Forelimb muscle (tissue), 1 donor: Measurements from ENCODE around the gene ZBED4. TPM values are rescaled to one million over a fixed set of nuclear protein-coding genes. Genes with fewer than 3 reads are reported as not detected.
"Not testable (repeated sequence)": the region's sequence is repeated elsewhere in the genome, so short reads cannot be mapped to it uniquely, and the experiment has no call there.

Experiments used
- DNase-seq: peaks from one replicate; pipeline ENCODE4 v3.0.0-alpha.2; 2013; ENCODE audit warnings: low read depth
- polyA plus RNA-seq: library from polyadenylated mRNA; unstranded; fragments of 120-200 nt; gene quantifications from one replicate; pipeline ENCODE4 v1.2.1, GENCODE V29; 2013; ENCODE audit not compliant: insufficient read length

ZBED4 gene, protein sequence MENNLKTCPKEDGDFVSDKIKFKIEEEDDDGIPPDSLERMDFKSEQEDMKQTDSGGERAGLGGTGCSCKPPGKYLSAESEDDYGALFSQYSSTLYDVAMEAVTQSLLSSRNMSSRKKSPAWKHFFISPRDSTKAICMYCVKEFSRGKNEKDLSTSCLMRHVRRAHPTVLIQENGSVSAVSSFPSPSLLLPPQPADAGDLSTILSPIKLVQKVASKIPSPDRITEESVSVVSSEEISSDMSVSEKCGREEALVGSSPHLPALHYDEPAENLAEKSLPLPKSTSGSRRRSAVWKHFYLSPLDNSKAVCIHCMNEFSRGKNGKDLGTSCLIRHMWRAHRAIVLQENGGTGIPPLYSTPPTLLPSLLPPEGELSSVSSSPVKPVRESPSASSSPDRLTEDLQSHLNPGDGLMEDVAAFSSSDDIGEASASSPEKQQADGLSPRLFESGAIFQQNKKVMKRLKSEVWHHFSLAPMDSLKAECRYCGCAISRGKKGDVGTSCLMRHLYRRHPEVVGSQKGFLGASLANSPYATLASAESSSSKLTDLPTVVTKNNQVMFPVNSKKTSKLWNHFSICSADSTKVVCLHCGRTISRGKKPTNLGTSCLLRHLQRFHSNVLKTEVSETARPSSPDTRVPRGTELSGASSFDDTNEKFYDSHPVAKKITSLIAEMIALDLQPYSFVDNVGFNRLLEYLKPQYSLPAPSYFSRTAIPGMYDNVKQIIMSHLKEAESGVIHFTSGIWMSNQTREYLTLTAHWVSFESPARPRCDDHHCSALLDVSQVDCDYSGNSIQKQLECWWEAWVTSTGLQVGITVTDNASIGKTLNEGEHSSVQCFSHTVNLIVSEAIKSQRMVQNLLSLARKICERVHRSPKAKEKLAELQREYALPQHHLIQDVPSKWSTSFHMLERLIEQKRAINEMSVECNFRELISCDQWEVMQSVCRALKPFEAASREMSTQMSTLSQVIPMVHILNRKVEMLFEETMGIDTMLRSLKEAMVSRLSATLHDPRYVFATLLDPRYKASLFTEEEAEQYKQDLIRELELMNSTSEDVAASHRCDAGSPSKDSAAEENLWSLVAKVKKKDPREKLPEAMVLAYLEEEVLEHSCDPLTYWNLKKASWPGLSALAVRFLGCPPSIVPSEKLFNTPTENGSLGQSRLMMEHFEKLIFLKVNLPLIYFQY
- polyA plus RNA-seq = 12.0 TPM

DNA sequence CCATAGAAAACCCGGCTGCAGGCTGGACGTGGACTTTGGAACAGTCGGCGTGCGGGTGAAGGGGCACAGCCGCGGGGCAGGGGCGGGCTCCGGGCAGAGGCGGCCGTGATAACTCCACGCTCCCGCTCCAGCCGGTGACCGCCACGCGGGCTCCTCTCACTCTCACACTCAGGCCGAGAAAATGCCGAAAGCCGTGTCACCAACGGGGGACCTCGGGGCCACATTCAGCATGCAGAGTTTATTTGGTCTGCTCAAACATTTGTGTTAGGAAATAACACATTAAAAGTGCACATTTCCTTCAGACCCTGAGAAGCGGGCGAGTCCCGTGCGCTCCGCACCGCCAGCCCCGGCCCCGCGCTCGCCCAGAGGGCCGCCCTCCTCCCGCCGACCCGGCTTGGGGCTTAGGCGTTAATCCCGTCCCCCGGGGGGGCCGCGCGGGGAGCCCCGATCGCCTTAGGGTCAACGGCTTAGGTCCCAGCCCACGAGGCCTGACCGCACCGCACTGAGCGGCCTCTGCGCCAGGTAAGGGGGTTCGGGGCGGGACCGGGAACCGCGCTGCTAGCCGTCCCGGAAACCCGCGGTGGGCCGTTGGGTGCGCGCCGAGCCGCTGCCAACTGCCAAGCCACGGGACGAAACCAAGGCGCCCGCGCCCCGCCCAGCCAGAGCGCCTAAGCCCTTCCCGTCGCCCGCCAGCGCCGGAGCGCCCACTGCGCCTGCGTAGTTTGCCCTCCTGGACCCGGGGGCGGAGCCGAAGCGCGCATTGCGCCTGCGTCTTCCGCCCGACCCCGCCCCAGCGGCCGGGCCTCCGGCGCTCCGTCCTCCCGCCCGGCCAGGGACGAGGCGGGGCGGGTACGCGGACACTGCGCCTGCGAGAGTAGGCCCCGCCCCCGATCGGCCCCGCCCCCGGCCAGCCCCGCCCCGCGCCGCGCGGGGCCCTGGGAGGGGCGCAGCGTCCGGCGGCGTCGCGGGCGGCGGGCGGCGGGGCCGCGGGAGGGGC is at the start of gene ZBED4:
ZBED4 (plus strand) TSS at position 947 of the 997 bp plus-strand sequence. CDS start 29,819 bp downstream, outside the sequence.
- peak; percentile 86 for DNase-seq

DNA sequence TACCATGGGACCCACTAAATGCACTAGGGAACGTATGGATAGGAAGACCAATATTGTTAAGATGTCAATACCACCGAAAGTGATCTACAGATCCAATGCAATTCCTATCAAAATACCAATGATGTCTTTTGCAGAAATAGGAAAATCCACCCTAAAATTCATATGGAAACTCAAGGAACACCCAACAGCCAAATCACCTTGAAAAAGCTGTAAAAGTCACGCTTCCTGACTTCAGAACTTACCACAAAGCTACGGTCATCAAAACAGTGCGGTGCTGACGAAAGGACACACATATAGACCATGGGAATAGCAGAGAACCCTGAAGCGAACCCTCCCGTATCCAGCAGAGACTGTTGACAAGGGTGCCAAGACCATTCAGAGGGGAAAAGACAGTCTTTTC is 46.5 kb upstream of the ZBED4 start:
- no peak for DNase-seq

DNA sequence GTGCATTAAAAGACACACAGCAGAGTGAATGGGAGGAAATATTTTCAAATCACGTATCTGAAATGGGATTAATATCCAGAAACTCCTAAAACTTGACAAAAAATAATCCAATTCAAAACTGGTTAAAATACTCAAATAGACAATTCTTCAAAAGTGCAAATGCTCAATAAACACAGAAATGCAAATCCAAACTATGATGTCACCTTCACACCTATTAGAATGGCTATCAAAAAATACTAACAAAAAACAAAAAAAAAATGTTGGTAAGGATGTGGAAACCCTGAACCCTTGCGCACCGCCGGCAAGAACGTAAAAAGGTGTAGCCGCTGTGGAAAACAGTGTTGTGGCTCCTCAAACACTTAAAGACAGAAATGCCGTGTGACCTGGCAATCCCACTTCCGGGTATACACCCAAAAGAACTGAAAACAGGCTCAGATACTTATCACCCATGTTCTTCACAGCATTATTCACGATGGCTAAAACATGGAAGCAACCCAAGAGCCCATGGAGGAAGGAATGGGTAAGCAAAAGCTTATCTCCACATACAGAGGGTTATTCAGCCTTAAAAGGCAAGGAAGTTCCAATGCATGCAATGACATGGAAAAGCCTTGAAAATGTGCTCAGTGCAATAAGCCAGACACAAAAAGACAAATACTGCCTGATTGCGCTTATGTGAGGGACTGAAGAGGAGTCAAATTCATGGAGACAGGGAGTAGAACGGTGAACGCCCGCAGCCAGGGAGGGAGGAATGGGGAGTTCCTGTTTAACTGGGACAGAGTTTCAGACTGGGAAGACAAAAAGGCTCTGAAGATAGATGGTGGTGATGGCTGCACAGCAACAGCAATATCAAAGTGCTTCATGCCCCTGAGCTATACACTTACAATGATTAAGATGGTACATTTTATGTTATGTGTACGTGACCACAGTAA is 45.6 kb upstream of the ZBED4 start:
- no peak for DNase-seq

DNA sequence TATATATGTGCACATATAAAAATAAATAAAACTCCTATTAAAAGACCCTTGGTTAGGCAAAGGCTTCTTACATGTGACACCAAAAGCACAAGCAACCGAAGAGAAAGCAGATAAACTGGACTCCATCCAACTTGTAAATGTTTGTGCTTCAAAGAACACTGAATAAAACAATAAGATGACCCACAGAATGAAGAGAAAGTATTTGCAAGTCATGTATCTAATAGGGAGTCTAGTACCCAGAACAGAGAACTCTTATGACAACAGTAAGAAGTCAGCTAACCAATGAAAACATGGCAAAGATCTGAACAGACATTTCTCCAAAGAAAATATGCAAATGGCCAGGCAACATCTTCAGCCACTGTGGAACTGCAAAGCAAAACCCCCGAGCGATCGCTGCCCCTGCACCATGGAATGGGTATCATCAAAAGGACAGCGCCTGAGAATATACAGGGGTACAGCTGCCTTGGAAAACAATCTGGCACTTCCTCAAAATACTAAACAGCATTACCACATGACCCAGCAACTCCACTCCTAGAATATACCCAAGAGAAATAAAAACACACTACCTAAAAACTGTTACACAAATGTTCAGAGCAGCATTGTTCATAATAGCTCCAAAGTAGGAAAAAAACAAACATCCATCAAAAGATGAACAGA is 43.2 kb upstream of the ZBED4 start:
- no peak for DNase-seq

DNA sequence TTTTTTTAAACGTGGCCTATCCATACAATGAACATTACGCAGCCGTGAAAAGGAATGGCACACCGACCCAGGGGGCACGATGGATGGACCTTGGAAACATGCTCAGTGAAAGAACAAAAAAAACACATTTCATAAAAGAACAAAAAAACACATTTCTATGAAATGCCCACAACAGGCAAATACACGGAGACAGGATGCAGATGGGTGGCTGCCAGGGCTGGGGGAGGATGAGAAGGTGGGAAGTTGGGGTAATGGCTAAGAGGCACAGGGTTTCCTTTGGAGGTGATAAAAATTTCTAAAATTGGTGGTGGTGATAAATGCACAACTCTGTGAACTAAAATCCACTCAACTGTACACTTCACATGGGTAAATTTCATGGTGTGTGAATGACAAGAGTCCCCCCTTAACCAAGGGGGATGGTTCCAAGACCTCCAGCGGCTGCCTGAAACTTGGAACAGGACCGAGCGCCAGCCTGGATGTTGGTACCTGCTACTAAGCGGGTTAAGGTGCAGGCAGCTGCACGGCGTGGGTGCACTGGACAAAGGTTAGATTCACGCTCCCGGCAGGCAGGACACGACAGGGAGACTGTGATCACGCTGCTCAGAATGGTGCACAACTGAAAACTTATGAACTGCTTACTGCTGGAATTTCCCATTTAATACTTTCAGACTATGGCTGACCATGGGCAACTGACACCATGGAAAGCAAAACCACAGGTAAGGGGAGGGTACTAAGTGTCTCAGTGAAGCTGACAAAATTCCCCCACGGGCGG is 42.4 kb upstream of the ZBED4 start:
- DNase-seq = no peak

DNA sequence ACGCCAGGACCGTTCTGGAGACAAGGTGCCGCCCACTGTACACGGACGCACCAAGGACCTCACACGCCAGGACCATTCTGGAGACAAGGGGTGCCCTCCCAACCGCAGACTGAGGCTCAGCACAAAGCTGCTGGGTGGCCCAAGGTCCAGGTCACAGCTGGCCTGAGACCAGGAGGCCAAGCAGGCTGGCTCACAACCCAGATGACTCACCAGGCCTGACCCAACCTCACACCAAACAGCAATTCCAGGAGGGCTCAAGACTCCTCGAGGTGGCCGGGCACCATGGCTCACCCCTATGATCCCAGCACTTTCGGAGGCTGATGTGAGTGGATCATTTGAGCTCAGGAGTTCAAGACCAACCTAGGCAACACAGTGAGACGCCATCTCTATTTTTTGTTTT is 40.8 kb upstream of the ZBED4 start:
- DNase-seq = no peak

DNA sequence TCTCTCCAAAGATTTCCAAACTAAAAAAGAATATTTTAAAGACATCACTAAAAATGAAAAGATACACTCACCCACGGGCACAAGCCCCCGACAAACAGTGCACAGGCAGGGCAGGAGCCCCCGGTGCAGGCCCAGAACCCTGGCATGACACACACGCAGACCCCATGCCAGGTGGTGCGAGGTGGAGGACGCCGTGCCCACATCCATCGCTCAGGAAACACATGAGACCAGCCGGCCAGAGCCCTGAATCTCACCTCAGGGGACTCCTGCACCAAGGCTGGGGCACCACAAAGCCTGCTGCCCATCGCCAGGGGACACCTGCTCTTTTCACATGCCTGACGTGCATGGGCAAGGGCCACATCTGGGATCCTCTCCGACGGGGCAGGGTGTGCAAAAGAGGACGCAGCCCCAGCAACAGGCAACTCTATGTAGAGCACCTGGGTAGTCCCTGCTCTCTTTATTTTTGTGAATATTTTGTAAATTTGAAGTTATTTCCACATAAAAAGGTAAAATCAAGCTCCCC is 39.4 kb upstream of the ZBED4 start:
- DNase-seq = no peak

DNA sequence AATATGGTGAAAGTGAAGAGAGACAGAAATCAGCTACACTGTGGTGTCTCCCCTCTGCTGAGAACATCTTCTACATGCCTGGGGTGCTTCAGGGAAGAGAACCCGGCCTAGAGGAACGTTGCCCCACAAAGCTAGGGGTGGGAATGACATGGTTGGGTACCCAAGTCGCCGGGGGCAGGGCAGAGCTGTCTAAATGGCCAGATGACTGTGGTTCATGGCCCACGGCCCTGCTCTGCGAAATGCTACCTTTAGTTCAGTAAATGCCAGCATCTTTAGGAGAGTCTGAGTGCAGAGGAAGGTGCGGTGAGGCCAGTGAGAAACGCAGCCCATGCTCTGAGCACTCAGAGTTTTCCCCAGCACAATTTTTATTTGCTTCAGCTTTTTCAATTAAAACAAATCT is 38.8 kb upstream of the ZBED4 start:
- no peak for DNase-seq

DNA sequence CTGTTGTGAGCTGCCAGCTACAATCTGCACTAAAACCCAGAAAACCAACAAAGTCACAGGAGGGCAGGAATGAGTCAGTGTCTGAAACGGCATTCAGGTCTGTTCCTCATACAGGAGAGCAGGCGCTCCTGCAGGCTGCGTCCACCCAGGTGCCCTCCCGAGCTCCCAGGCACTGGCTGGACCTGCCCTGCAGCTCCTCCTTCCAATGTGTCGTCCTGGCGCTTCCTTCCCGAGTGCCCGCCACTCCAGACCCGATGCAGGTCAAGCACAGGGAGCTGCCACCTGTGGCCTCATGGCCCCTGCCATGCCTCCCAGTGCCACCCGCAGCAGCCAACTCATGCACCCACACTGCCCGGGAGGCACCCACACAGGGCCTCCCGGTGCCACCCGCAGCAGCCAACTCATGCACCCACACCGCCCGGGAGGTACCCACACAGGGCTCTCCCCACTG is 38.0 kb upstream of the ZBED4 start:
- DNase-seq = no peak

DNA sequence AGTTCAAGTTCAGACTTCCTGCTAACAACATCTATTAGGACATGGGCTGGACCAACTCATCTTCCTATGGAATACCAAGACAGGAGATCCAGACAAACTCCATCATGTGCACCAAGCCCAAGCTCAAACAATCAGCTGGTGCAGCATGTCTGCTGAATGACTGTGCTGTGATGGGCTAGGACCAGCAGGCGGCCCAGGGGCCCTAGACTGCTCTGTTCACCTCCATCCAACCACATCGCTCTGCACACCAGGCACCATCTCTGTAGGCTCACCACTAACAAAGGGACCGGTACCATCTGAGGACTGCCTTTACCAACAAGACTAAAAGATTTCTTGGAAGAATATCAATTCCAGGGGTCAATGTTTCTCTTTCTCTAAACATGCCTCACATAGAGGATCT is 36.3 kb upstream of the ZBED4 start:
- DNase-seq = no peak

DNA sequence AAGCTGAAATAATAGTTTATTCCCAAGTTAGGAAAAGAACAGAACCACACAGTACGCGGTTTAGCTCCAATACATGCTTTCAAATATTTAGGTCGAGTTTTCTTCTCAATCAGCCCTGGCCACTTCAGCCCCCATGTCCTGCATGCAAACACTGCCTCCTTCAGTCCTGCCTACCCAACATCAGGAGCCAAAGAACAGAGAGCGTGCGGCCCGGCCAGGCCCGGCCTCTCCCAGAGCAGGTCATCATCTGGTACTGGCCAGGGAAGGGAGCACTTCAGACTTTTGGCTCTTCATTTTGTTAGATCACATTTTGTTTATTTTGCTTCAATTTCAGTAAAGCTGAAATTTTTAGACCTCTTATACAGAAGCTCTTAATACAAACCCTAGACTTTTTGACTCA is 32.7 kb upstream of the ZBED4 start:
- DNase-seq = no peak

DNA sequence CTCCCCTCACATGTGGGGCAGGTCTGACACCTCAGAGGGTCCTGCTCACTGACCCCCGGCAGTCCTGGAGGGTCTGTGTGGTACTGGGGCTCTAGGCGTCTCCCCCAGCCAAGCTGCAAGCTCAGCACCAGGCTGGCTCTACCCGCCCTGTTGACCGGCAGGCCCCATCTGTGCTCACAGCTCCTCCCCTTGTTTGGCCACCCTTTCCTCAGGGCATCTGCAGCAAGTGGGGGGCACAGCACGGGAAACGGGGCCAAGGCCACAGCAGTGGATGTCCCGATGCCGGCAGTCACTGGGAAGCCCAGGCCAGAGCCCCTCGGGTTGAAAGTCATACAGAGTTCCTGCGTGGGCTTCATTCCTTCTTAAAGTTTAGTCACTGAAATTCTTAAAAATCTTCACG is 31.9 kb upstream of the ZBED4 start:
- not testable (repeated sequence) for DNase-seq

DNA sequence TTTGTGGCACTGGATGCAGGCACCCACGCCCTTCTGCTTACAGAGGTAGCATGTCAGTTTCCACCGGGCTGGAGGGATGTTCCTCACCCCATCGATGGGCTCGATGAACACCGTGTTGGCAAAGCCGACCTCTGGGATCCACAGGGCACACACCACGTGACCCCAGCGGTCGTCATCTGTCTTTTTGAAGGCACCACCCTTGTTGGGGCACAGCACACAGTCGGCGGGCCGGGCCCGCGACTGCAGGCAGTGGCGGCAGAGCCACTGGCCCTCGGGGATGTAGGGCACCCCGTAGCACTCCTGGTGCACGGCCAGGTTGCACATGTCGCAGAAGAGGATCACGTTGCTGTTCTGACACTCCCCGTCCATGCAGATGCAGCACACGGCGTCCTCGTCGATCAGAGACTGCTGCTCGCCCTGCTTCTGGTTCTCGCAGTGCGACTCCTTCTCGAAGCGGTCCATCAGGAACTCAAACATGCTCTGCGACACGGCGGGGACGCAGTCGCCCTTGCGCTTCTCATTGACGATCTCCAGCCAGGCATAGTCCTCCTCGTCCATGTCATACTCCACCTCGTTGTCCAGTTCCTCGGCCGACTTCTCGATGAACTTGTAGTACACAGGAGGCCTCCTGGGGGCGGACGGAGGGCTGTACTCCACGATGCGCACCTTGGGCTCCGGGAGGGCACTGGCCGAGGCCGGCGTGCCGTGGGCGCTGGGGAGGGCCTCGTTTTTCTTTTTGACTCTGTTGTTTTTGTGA is 30.2 kb upstream of the ZBED4 start:
- DNase-seq = no peak

DNA sequence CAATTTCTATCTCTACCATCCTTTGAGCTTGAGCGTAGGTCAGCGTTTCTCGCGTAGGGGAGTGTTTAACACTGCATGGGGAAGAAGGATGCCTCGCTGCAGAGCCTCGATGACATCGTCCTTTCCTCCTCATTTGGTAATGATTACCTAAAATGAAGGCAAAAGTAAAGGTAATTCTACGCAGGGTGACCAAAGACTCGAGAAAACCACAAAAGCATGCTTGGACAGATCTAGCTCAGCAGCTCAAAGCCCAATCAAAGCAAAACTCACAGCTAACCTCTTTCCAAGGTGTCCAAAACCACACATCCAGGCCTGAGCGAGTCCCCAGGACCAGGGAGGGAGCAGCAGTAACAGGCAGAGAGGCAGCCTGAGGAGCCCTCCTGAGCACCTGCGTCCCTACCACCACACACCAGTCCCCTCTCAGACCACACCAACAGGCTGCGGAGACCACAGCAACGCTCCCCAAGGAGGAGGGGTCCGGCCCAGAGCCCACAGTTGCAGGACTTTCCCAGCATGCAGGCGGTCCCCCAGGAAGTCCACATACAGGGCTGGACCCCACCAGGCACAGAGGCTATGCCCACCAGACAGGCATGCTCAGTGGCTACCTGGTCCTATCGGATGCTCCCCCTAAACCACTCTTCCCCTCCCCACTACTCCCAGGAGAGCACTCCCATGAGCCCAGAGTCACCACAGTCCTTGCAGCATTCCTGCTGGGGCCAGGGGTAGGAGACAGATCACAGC is 29.3 kb upstream of the ZBED4 start:
- no peak for DNase-seq

DNA sequence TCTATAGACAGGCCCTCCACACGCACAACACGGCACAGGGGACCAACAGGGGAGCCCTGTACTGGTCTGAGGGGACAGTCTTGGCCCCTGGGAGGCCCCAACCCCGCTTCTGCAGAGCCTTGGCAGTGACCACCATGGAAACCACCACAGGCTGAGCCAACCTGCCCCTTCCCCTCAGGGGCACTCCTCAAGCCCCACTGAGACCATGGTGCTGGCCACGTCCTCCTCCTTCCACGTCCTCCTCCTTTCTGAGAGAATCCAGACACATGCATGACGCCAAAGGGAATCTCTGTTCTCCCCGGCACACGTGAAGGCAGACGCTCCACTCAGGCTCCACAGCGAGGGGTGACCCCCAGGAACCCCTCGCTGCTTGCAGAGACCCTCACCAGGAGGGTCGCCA is 28.7 kb upstream of the ZBED4 start:
- no peak for DNase-seq

DNA sequence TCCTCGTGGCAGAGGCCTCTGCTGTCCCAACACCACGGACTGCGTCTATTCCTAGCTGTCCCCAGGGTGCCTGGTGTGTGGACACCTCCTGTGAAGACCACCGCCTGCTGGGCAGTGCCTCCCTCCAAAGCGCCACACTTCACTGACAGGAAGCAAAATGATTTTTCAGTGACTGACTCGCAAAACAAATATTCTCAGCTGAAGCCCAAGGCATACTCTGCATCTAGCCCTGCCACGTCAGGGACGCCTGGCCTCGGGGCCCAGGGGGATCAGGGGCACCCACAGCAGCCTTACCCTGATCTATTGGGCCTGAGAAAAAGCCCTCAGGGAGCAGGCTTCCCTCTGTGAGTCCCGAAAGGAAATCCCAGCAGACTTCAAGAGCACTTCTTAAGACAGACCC is 28.2 kb upstream of the ZBED4 start:
- no peak for DNase-seq
